Stimulated activated CD8-positive, alpha-beta memory T cell treated with anti-CD3 and anti-CD28 coated beads, Interleukin-15, amount 100 ng/mL, for 24 hours (primary cell): ENCODE measurements around the gene SIRT4.
"Not testable (repeated sequence)": the region's sequence is repeated elsewhere in the genome, so short reads cannot be mapped to it uniquely, and the experiment has no call there.

ENCODE experiments used
- DNase-seq: peaks from one replicate; pipeline ENCODE4 v3.0.0-alpha.2; 2020; ENCODE audit warnings: low read depth

Gene SIRT4

GRCh38 chr12:120335447-120335846 lies 33.3 kb downstream of the SIRT4 start:
- DNase-seq, result not testable (repeated sequence)

- DNase-seq, result not testable (repeated sequence)
Observed at GRCh38 chr12:120336392-120336791, 34.3 kb downstream of the SIRT4 start.

GRCh38 chr12:120337730-120338129 lies 35.6 kb downstream of the SIRT4 start:
- DNase-seq, result no peak

GRCh38 chr12:120339256-120339655 lies 37.1 kb downstream of the SIRT4 start:
- no peak for DNase-seq

GRCh38 chr12:120342175-120343038 lies 40.3 kb downstream of the SIRT4 start:
- no peak for DNase-seq

GRCh38 chr12:120343039-120343537 lies 41.0 kb downstream of the SIRT4 start:
- DNase-seq, result no peak

GRCh38 chr12:120343692-120344091 lies 41.6 kb downstream of the SIRT4 start:
- no peak for DNase-seq

- DNase-seq, result no peak
Observed at GRCh38 chr12:120346031-120346430, 43.9 kb downstream of the SIRT4 start.

GRCh38 chr12:120346681-120347080 lies 44.6 kb downstream of the SIRT4 start:
- DNase-seq, result no peak

- DNase-seq, result no peak
Observed at GRCh38 chr12:120347766-120348165, 45.6 kb downstream of the SIRT4 start.

GRCh38 chr12:120350576-120351350 lies 48.6 kb downstream of the SIRT4 start:
- DNase-seq, result no peak

GRCh38 chr12:120352117-120352516 lies 50.0 kb downstream of the SIRT4 start:
- no peak for DNase-seq

- no peak for DNase-seq
Observed at GRCh38 chr12:120353136-120353535, 51.0 kb downstream of the SIRT4 start.

- DNase-seq, result no peak
Observed at GRCh38 chr12:120353556-120354317, 51.6 kb downstream of the SIRT4 start.

- peak; percentile 47 for DNase-seq
Observed at GRCh38 chr12:120356567-120357030, 54.5 kb downstream of the SIRT4 start.

- no peak for DNase-seq
Observed at GRCh38 chr12:120357104-120357503, 55.0 kb downstream of the SIRT4 start.

GRCh38 chr12:120358412-120359100 lies 56.4 kb downstream of the SIRT4 start:
- DNase-seq, result no peak

GRCh38 chr12:120359128-120359527 lies 57.0 kb downstream of the SIRT4 start:
- no peak for DNase-seq

GRCh38 chr12:120361506-120362208 lies 59.5 kb downstream of the SIRT4 start:
- DNase-seq, result no peak
